Common myeloid progenitor, CD34-positive (primary cell): Measurements from ENCODE around the gene PACSIN3.
"Not testable (repeated sequence)": the region's sequence is repeated elsewhere in the genome, so short reads cannot be mapped to it uniquely, and the experiment has no call there.

Experiments
- CTCF ChIA-PET: fragments of 350-600 bp; sonication (Branson Sonifier 250); formaldehyde crosslinking; loops from one replicate; lab custom pipeline; 2021; ENCODE audit warnings: antibody characterized with exemption; lab: Charles Lee
- POLR2A ChIA-PET: fragments of 350-600 bp; sonication (Branson Sonifier 250); formaldehyde crosslinking; loops from one replicate; lab custom pipeline; 2021; ENCODE audit warnings: antibody characterized with exemption; lab: Charles Lee
- DNase-seq, 3 donors: peaks; one replicate each; pipeline versions ENCODE4 v3.0.0 to v3.0.0-alpha.2; 2013
- H3K27ac ChIP-seq, 2 experiments: 1 replicate in 1 of 2; 2 replicates in 1 of 2; pipeline ENCODE4 v1.7.0; 2013; ENCODE audit warnings: inconsistent platforms in 2 of 2, low read length in 2 of 2, mild to moderate bottlenecking in 2 of 2, low read depth in 1 of 2, moderate library complexity in 1 of 2; ENCODE audit not compliant: severe bottlenecking in 2 of 2, insufficient read depth in 1 of 2, poor library complexity in 1 of 2
- H3K27me3 ChIP-seq, 5 experiments: replicated peaks in 2 of 5; 1 replicate in 3 of 5; 2 replicates in 2 of 5; pipeline versions ENCODE4 v1.6.1 to v1.7.0; 2013; ENCODE audit warnings: low read length in 4 of 5, mild to moderate bottlenecking in 2 of 5, moderate library complexity in 2 of 5, inconsistent platforms in 1 of 5; ENCODE audit not compliant: insufficient read depth in 5 of 5, control insufficient read depth in 4 of 5
- H3K36me3 ChIP-seq, 4 experiments: 1 replicate in 2 of 4; 2 replicates in 2 of 4; pipeline versions ENCODE4 v1.6.1 to v1.7.0; 2013; ENCODE audit warnings: low read length in 3 of 4, control low read depth in 1 of 4, mild to moderate bottlenecking in 1 of 4; ENCODE audit not compliant: control insufficient read depth in 4 of 4, insufficient read depth in 4 of 4
- H3K4me1 ChIP-seq, 4 experiments: 1 replicate in 3 of 4; 2 replicates in 1 of 4; pipeline versions ENCODE4 v1.6.1 to v1.7.1; 2013; ENCODE audit warnings: low read length in 3 of 4, mild to moderate bottlenecking in 3 of 4, control low read depth in 1 of 4, inconsistent platforms in 1 of 4, moderate library complexity in 1 of 4; ENCODE audit not compliant: control insufficient read depth in 4 of 4, insufficient read depth in 4 of 4; ENCODE audit errors: control extremely low read depth in 1 of 4
- H3K4me3 ChIP-seq, 7 experiments: 1 replicate in 4 of 7; 2 replicates in 3 of 7; pipeline versions ENCODE4 v1.5.1 to v1.7.0; 2013; ENCODE audit warnings: mild to moderate bottlenecking in 7 of 7, low read length in 6 of 7, moderate library complexity in 6 of 7, inconsistent platforms in 2 of 7, low read depth in 2 of 7, control low read depth in 1 of 7; ENCODE audit not compliant: insufficient read depth in 4 of 7, control insufficient read depth in 1 of 7; ENCODE audit errors: extremely low read depth in 1 of 7
- H3K9me3 ChIP-seq, 5 experiments: 1 replicate in 4 of 5; 2 replicates in 1 of 5; pipeline versions ENCODE4 v1.6.1 to v1.7.1; 2013; ENCODE audit warnings: low read length in 4 of 5, mild to moderate bottlenecking in 2 of 5, inconsistent platforms in 1 of 5, low read depth in 1 of 5, moderate library complexity in 1 of 5; ENCODE audit not compliant: control insufficient read depth in 4 of 5, insufficient read depth in 2 of 5; ENCODE audit errors: control extremely low read depth in 1 of 5
- WGBS: methylation state at CpG from one replicate; pipeline ENCODE4 v1.1.5; 2013; ENCODE audit not compliant: insufficient coverage; 5-methylcytosine and 5-hydroxymethylcytosine counted together

The PACSIN3 gene

DNA sequence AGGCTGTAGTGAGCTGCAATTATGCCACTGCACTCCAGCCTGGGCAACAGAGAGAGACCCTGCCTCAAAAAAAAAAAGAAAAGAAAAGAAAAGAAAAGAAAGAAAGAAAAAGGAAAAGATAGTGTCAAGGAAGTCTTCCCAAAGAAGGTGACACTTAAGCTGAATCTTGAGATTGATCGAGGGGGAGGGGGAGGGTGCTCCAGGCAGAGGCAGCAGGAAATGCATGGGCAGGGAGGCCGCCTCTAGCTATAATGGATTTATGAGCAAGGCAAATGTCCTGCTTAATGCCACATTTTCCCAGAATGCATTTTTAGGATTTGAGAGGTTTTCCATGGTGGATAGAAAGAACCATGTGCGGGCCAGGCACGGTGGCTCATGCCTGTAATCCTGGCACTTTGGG is 14.8 kb upstream of the PACSIN3 start:
- Histone ChIP-seq H3K9me3 (no peaks in the 10 kb centered on the region), H3K27ac (no peak overlapping the region), H3K27me3 (no peaks in the 10 kb centered on the region), H3K4me1 (no peaks in the 10 kb centered on the region), H3K36me3 (no peaks in the 10 kb centered on the region), H3K4me3 (no peak overlapping the region)
- DNase-seq: no peak
- ChIA-PET POLR2A (no interaction called here), CTCF (interaction anchor here (0.9 kb wide), 1 partner anchor 21 kb away, joined by 3 read pairs; no protein-coding TSS in a partner anchor)
- 83% methylated on average over 1 of the region's 4 CpGs for WGBS

GRCh38 chr11:47198161-47198560 is 11.9 kb upstream of the PACSIN3 start:
- H3K4me3 ChIP-seq, H3K27me3 ChIP-seq, H3K4me1 ChIP-seq, H3K27ac ChIP-seq, POLR2A ChIA-PET, H3K36me3 ChIP-seq, DNase-seq, H3K9me3 ChIP-seq: not testable (repeated sequence)
- CTCF ChIA-PET: interaction anchor here (0.6 kb wide), 1 partner anchor 570 kb away, joined by 3 read pairs; no protein-coding TSS in a partner anchor
- WGBS: 100% methylated on average over 3 of the region's 9 CpGs

- no peak overlapping the region for H3K27ac ChIP-seq
- ChIA-PET CTCF (interaction anchor here (0.9 kb wide), 1 partner anchor 220 kb away, joined by 3 read pairs; no protein-coding TSS in a partner anchor), POLR2A (no interaction called here)
- H3K4me1 ChIP-seq: peaks cover 0 to 7% (median 6%) of the 10 kb centered on the region in 4 experiments
- DNase-seq: no peak
- WGBS: no CpG with 5 or more reads among the region's 4 CpGs
- peaks cover 0 to 22% (median 12%) of the 10 kb centered on the region in 5 experiments for H3K27me3 ChIP-seq
- no peaks in the 10 kb centered on the region for H3K36me3 ChIP-seq
- H3K9me3 ChIP-seq: no peaks in the 10 kb centered on the region
- no peak overlapping the region for H3K4me3 ChIP-seq
Observed at GRCh38 chr11:47192111-47192510, 5.9 kb upstream of the PACSIN3 start.

DNA sequence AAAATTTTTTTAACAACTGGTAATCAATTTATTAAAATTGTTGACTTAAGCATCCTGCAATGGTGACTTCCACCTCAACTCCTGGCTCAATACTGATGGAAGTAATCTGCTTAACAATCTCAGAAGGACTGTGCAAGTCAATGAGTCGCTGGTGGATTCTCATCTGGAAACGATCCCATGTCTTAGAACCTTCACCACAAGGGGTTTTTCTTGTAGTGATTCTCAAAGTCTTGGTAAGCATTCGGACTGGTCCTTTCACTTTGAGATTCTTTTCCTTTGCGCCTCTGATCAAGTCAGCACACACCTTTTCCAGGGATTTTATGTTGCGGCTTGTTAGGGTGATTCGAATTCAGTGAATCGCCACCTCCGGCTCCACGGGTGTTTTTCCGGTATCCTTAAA is 4.9 kb upstream of the PACSIN3 start:
- CTCF ChIA-PET, H3K36me3 ChIP-seq, H3K9me3 ChIP-seq, POLR2A ChIA-PET, H3K27ac ChIP-seq, H3K4me3 ChIP-seq, DNase-seq: not testable (repeated sequence)
- Histone ChIP-seq H3K4me1 (peaks cover 0 to 17% (median 14%) of the 10 kb centered on the region in 4 experiments), H3K27me3 (peaks cover 0 to 30% (median 15%) of the 10 kb centered on the region in 5 experiments)
- 90% methylated on average over 10 of the region's 10 CpGs for WGBS

DNA sequence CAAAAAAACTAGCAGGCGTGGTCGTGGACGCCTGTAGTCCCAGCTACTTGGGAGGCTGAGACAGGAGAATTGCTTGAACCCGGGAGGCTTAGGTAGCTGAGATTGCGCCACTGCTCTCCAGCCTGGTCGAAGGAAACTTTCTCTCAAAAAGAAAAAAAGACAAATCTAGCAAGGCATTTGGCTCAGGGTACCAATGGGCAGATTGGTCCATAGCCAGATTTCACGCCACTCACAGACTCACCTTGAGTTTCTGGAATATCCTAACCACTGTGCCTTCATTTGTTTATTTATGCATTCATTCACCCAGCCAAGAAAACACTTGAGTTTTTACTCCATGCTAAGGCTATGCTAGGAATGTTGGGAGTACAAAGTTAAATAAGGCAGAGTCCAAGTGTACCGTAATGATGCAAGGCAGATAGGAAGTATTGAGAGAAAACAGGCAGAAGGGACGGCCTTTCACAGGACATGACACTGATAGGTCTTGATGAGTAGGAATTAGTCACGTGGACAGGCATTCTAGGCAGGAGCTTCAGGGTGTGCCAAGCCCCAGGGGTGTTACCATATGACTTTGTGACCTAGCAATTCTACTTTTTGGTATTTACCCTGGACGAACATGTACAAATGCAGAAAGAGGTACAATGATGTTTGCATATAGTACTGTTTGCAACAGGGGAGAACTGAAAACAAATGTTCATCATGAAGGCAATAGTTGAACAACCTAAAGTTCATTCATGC is 3.0 kb upstream of the PACSIN3 start:
- CTCF ChIA-PET: interaction anchor here (1.2 to 3.0 kb wide), 2 partner anchors 11 to 26 kb away, joined by 3 to 38 read pairs; partner anchors contain the start of genes ARFGAP2 and DDB2
- no peak for DNase-seq
- peaks cover 0 to 27% (median 22%) of the 10 kb centered on the region in 4 experiments for H3K4me1 ChIP-seq
- POLR2A ChIA-PET: no interaction called here
- 96% methylated on average over 9 of the region's 11 CpGs for WGBS
- no peak overlapping the region for H3K27ac ChIP-seq
- no peaks in the 10 kb centered on the region for H3K9me3 ChIP-seq
- no peaks in the 10 kb centered on the region for H3K36me3 ChIP-seq
- H3K4me3 ChIP-seq: no peak overlapping the region
- peaks cover 0 to 48% (median 15%) of the 10 kb centered on the region in 5 experiments for H3K27me3 ChIP-seq

- POLR2A ChIA-PET: no interaction called here
Observed at GRCh38 chr11:47188259-47188658, 2.0 kb upstream of the PACSIN3 start.

DNA sequence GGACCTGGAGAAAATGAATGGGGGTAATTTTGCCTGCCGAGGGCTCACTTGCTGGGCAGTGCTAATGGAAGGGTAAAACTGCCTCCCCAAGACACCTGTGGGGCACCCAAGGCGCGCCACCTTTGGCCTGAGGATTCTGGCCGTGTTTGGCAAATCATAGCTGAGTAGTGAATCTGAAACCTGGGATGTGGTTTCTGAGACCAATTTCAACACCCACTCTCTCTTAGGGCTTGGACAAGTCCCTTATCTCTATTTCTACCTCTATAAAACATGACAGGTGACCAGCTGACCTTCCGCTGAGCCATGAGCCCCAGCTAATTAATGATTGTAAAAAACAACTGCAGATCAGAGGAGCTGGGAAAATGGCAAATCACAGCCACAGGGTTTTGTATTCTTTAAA is 1.5 kb upstream of the PACSIN3 start:
- DNase-seq: no peak
- Histone ChIP-seq H3K9me3 (no peaks in the 10 kb centered on the region), H3K27ac (no peak overlapping the region), H3K4me3 (peak overlapping the region in 6 of 7 experiments; percentile 48 to 75 (median 62)), H3K36me3 (no peaks in the 10 kb centered on the region), H3K27me3 (peaks cover 0 to 50% (median 15%) of the 10 kb centered on the region in 5 experiments), H3K4me1 (peaks cover 0 to 27% (median 22%) of the 10 kb centered on the region in 4 experiments)
- CTCF ChIA-PET: interaction anchor here (0.6 to 3.0 kb wide), 10 partner anchors 9 to 334 kb away, joined by 3 to 38 read pairs (median 4); partner anchors contain the start of genes ACP2, ARFGAP2 and NR1H3
- WGBS: 67% methylated on average over 4 of the region's 5 CpGs
- POLR2A ChIA-PET: interaction anchor here (1.2 kb wide), 1 partner anchor 70 kb away, joined by 3 read pairs; the partner anchor contains the start of gene NR1H3

More at GRCh38 chr11:47188259-47188658, 2.0 kb upstream of the PACSIN3 start:
- H3K4me3 ChIP-seq: no peak overlapping the region
- no peaks in the 10 kb centered on the region for H3K36me3 ChIP-seq
- H3K27me3 ChIP-seq: peaks cover 0 to 50% (median 15%) of the 10 kb centered on the region in 5 experiments
- H3K4me1 ChIP-seq: peaks cover 0 to 27% (median 22%) of the 10 kb centered on the region in 4 experiments
- CTCF ChIA-PET: interaction anchor here (0.6 to 3.0 kb wide), 6 partner anchors 10 to 333 kb away, joined by 3 to 38 read pairs (median 5); partner anchors contain the start of genes ARFGAP2 and NR1H3
- H3K27ac ChIP-seq: no peak overlapping the region
- 100% methylated on average over 1 of the region's 1 CpG for WGBS
- H3K9me3 ChIP-seq: no peaks in the 10 kb centered on the region
- DNase-seq: no peak
